Left ventricle myocardium superior (tissue), 1 donor: Measurements from ENCODE around the gene CENPF. TPM values are rescaled to one million over a fixed set of nuclear protein-coding genes. Genes with fewer than 3 reads are reported as not detected.

ENCODE experiments used
- ATAC-seq: fragments of 200-7000 bp; cut with Tn5 transposase; one replicate; pipeline ENCODE4 v1.9.1; 2020; ENCODE audit warnings: mild to moderate bottlenecking, moderate library complexity
- DNase-seq: peaks from one replicate; pipeline ENCODE4 v3.0.0-alpha.2; 2020
- intact Hi-C: fragments of 100-400 bp; cut with micrococcal nuclease; formaldehyde crosslinking; loops from one replicate; pipeline ENCODE4 v1.11.0; 2022
- total RNA-seq: library from RNA; stranded (reverse); fragmentation: NEBNext Ultra II Directional; extraction: Animal tissue kit (Norgen Biotek cat#: 25700); gene quantifications from one replicate; pipeline ENCODE4 v1.2.1, GENCODE V29; 2021
- donor health status: DM: no; HTN: yes; CAD: no; lungs with severe emphysema.

CENPF gene
- total RNA-seq, 1 donor from 2014 or later: 0.47 TPM

DNA sequence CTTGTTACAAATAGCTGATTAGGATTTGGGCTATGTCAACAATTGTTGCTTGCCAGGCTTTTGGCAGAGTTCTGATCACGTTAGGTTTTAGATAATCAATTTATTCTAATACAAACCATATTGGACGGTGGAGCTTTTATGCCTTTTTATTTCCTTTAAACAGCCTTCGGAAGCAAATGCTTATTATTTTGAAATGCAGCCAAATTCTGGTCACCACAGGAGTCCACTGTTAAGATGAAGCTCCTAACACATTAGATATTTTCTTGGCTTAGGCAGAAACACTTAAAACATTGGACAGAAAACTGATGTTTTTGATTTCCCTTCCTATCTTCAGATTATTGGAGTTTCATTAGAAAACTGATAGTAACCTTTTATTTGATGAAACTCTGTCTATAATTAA lies 82.9 kb downstream of the CENPF start:
- intact Hi-C loops: no loop called here
- ATAC-seq (no peak), DNase-seq (no peak)

- intact Hi-C loops: no loop called here
- ATAC-seq (no peak), DNase-seq (no peak)
Measured at GRCh38 chr1:214686497-214686896, 83.5 kb downstream of the CENPF start.

DNA sequence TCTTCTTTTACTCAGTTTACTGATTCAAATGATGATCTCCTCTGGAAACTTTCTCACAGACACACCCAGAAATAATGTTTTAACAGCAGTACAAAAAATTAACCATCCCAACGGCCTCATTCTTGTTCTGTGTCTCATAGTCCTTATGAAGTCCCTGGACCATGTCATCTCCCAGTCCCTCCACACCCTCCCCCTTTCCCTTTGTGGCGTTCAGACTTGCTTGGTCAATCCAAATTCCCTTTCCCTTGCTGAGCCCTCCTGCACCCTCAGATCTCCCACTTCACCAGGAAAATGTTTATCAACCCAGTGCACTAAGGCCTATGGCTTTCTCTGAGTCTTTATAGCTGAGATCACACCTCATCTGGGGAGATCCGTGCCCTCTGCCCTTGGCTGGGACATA lies 85.9 kb downstream of the CENPF start:
- DNase-seq (no peak), ATAC-seq (no peak)
- intact Hi-C loops: no loop called here

DNA sequence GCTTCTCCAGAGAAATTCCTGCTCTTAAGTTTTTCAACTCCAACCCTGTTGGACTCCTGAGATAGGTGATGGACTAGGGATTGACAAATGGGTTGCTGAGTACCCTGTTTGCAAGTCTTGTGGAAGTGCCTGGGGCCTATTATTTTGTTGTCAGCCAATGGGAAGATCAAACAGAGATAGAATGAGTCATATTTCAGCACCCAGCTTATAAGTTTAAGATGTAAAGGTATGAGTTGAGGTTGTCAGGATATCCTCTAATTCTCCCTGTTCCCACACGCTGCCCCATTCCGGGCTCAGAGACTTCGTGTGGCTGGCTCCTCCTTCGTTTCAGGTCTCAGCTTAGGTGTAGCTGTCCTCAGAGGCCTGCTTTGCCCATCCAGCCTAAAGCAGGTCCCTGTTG lies 91.8 kb downstream of the CENPF start:
- intact Hi-C loops: no loop called here
- ATAC-seq: no peak
- no peak for DNase-seq

DNA sequence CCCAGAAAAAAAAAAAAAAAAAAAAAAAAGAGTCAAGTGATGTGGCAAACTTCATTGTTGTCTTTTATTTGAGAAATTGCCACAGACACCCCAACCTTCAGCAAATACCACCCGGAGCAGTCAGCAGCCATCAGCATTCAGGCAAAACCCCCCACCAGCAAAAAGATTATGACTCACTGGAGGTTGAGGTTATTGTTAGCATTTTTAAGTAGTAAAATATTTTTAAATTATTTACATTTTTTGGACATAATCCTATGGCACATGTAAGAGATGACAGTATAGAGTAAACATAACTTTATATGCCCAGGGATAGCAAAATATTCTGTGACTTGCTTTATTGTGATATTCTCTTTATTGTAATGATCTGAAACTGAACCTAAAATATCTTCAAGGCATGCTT lies 95.6 kb downstream of the CENPF start:
- intact Hi-C loops: no loop called here
- DNase-seq (no peak), ATAC-seq (no peak)

- DNase-seq: no peak
- intact Hi-C loops: no loop called here
- ATAC-seq: no peak
Measured at GRCh38 chr1:214700437-214700836, 97.4 kb downstream of the CENPF start.

DNA sequence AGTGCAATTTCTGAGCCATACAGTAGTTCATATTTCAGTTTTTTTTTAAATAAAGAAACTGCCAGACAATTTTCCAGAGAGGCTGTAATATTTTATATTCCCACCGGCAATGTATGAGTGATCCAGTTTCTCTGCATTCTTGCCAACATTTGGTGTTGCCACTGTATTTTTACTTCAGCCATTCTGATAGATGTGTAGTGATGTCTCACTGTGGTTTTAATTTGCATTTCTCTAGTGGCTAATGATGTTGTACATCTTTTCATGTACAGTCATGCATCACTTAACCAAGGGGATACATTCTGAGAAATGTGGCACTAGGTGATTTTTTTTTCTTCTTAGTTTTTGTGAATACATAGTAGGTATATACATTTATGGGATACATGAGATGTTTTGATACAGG lies 99.6 kb downstream of the CENPF start:
- intact Hi-C loops: no loop called here
- no peak for DNase-seq
- no peak for ATAC-seq

- intact Hi-C loops: no loop called here
- ATAC-seq (no peak), DNase-seq (no peak)
Measured at GRCh38 chr1:214707306-214708087, 104.5 kb downstream of the CENPF start.

DNA sequence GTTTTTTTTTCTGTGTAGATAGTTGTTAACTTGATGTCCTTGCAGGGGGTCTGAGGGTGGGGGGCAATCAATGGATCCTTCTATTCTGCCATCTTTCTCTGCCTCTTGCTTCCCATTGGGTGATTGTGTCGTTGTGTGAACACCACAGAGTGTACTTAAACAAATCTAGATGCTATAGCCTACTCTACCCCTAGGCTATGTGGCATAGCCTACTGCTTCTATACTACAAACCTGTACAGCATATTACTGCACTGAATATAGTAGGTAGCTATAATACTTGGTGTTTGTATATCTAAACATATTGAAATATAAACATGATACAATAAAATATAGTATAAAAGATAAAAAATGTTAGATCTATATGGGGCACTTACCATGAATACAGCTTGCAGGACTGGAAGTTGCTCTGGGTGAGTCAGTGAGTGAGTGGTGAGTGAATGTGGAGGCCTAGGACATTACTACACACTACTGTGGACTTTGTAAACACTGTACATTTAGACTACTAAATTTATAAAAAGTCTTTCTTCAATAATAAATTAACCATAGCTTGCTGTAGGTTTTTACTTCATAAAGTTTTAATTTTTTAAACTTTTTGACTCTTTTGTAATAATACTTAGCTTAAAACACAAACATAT lies 105.4 kb downstream of the CENPF start:
- no peak for ATAC-seq
- DNase-seq: no peak
- intact Hi-C loops: no loop called here

DNA sequence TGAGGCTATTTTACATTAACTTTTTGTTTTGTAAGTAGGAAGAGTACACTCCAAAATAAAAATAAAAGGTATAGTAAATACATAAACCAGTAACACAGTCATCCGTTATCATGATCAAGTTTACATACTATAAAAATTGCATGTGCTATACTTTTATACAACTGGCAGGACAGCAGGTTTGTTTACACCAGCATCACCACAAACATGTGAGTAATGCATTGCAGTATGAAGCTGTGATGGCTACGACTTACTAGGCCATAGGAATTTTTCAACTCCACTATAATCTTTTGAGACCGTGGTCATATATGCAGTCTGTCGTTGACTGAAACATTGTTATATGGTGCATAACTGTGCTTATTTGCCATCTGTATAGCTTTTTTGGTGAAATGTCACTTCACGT lies 106.2 kb downstream of the CENPF start:
- intact Hi-C loops: no loop called here
- DNase-seq (no peak), ATAC-seq (no peak)

- ATAC-seq (no peak), DNase-seq (no peak)
- intact Hi-C loops: no loop called here
Measured at GRCh38 chr1:214712737-214713136, 109.7 kb downstream of the CENPF start.

Other genes with a start within 250 kb of the CENPF start
- 25.6 TPM for gene PTPN14, start 51.6 kb upstream of the CENPF start, total RNA-seq